A549 (cell line): ENCODE data around the gene PDK3. TPM values are rescaled to one million over a fixed set of nuclear protein-coding genes. Genes with fewer than 3 reads are reported as not detected.

Experiments
- ATAC-seq, 2 experiments: fragments of 200-7000 bp in 1 of 2; fragments of >200 bp in 1 of 2; cut with Nextera tagmentation in 1 of 2; cut with Tn5 transposase in 1 of 2; 3 replicates each; pipeline versions ENCODE4 v1.8.0 to v1.9.1; 2018 to 2020; ENCODE audit warnings: mild to moderate bottlenecking in 1 of 2, moderate library complexity in 1 of 2
- CTCF ChIA-PET: fragments of 300-600 bp; sonication (Branson Sonifier 250); formaldehyde crosslinking; extraction: SDS; loops from one replicate; lab custom pipeline; 2021; ENCODE audit warnings: antibody characterized with exemption, inconsistent platforms; lab: Yijun Ruan, JAX
- POLR2A ChIA-PET: fragments of 350-600 bp; formaldehyde crosslinking; extraction: SDS; loops from one replicate; lab custom pipeline; 2021; ENCODE audit warnings: antibody characterized with exemption, inconsistent platforms; lab: Yijun Ruan, JAX
- DNase-seq, 2 experiments: peaks; one replicate each; pipeline versions ENCODE4 v3.0.0 to v3.0.0-alpha.2; 2011 to 2016; ENCODE audit warnings: low read depth in 1 of 2, low spot score in 1 of 2
- FAIRE-seq: peaks from 2 replicates; lab custom pipeline; 2011; peaks lifted over from hg19 to GRCh38; lab: Jason Lieb, UNC
- H3K27ac ChIP-seq, 2 experiments: fragments of >200 bp; sonication (Bioruptor Twin); formaldehyde crosslinking; 3 replicates each; pipeline ENCODE4 v1.5.1; 2016 to 2017
- H3K4me1 ChIP-seq: fragments of >200 bp; sonication (Bioruptor Twin); formaldehyde crosslinking; 3 replicates; pipeline ENCODE4 v1.6.1; 2016
- H3K4me2 ChIP-seq: fragments of >200 bp; sonication (Bioruptor Twin); formaldehyde crosslinking; 3 replicates; pipeline ENCODE4 v1.6.1; 2016
- H3K4me3 ChIP-seq: fragments of >200 bp; sonication (Bioruptor Twin); formaldehyde crosslinking; 3 replicates; pipeline ENCODE4 v1.5.1; 2016
- H3K9me3 ChIP-seq: fragments of >200 bp; sonication (Bioruptor Twin); formaldehyde crosslinking; 3 replicates; pipeline ENCODE4 v1.6.1; 2016
- ATOH8 ChIP-seq: fragments of 250-450 bp; sonication (Bioruptor Pico); IDR thresholded peaks from 2 replicates; pipeline ENCODE4 v1.5.0; 2020; ENCODE audit warnings: low read depth, mild to moderate bottlenecking, moderate library complexity
- BCL3 ChIP-seq: fragments of >200 bp; sonication (Bioruptor Twin); formaldehyde crosslinking; IDR thresholded peaks from 3 replicates; pipeline ENCODE4 v1.6.1; 2016
- CEBPB ChIP-seq, 2 experiments: fragments of >200 bp in 1 of 2; sonication (Bioruptor Twin) in 1 of 2; formaldehyde crosslinking in 1 of 2; IDR thresholded peaks; 2 replicates each; pipeline ENCODE4 v1.6.1; 2012 to 2016
- CHD2 ChIP-seq: fragments of 150-350 bp; IDR thresholded peaks from 2 replicates; pipeline ENCODE4 v1.6.1; 2014; ENCODE audit warnings: low read length; ENCODE audit not compliant: partially characterized antibody
- CHD4 ChIP-seq: fragments of 200-600 bp; sonication (generic); IDR thresholded peaks from 2 replicates; pipeline ENCODE4 v1.6.1; 2016; ENCODE audit warnings: antibody characterized with exemption, mild to moderate bottlenecking, borderline replicate concordance
- CTCF ChIP-seq: fragments of >200 bp; sonication (Bioruptor Twin); formaldehyde crosslinking; IDR thresholded peaks from 3 replicates; pipeline ENCODE4 v1.5.1; 2016
- EHF ChIP-seq: fragments of 250-450 bp; sonication (Bioruptor Pico); IDR thresholded peaks from 2 replicates; pipeline ENCODE4 v1.5.0; 2020; ENCODE audit warnings: mild to moderate bottlenecking
- ESRRA ChIP-seq: fragments of 150-350 bp; IDR thresholded peaks from 2 replicates; pipeline ENCODE4 v1.6.1; 2014; ENCODE audit warnings: mild to moderate bottlenecking, low read length, borderline replicate concordance
- FOXS1 ChIP-seq: fragments of 250-450 bp; sonication (Bioruptor Pico); IDR thresholded peaks from 2 replicates; pipeline ENCODE4 v1.5.0; 2020; ENCODE audit warnings: mild to moderate bottlenecking, moderate library complexity
- HOXB5 ChIP-seq: fragments of 250-450 bp; sonication (Bioruptor Pico); IDR thresholded peaks from 2 replicates; pipeline ENCODE4 v1.5.0; 2020; ENCODE audit warnings: mild to moderate bottlenecking, moderate library complexity
- JUNB ChIP-seq: fragments of >200 bp; sonication (Bioruptor Twin); formaldehyde crosslinking; IDR thresholded peaks from 2 replicates; pipeline ENCODE4 v1.6.1; 2016
- NPAS2 ChIP-seq: fragments of 250-450 bp; sonication (Bioruptor Pico); IDR thresholded peaks from 2 replicates; pipeline ENCODE4 v1.8.0; 2022; ENCODE audit warnings: mild to moderate bottlenecking, moderate library complexity, borderline replicate concordance
- NR3C1 ChIP-seq: fragments of >200 bp; sonication (Bioruptor Twin); formaldehyde crosslinking; IDR thresholded peaks from 3 replicates; pipeline ENCODE4 v1.6.1; 2017
- PHF8 ChIP-seq: fragments of 200-600 bp; sonication (generic); IDR thresholded peaks from 2 replicates; pipeline ENCODE4 v1.6.1; 2016; ENCODE audit warnings: low read depth, mild to moderate bottlenecking, antibody characterized with exemption, moderate library complexity, borderline replicate concordance
- POLR2AphosphoS2 ChIP-seq: conservative IDR thresholded peaks from 2 replicates; pipeline ENCODE4 v1.6.1; 2012; ENCODE audit warnings: low read length, improper control_type of control experiment, inconsistent platforms
- RAD21 ChIP-seq, 2 experiments: fragments of >200 bp in 1 of 2; sonication (Bioruptor Twin) in 1 of 2; formaldehyde crosslinking in 1 of 2; IDR thresholded peaks in 1 of 2; conservative IDR thresholded peaks in 1 of 2; 2 replicates in 1 of 2; 3 replicates in 1 of 2; pipeline ENCODE4 v1.6.1; 2012 to 2018; ENCODE audit warnings: inconsistent platforms in 1 of 2
- RCOR1 ChIP-seq: fragments of 150-350 bp; IDR thresholded peaks from 2 replicates; pipeline ENCODE4 v1.6.1; 2014; ENCODE audit warnings: antibody characterized with exemption, low read length, low read depth
- SMC3 ChIP-seq: fragments of >200 bp; sonication (Bioruptor Twin); formaldehyde crosslinking; IDR thresholded peaks from 3 replicates; pipeline ENCODE4 v1.6.1; 2018; ENCODE audit warnings: inconsistent platforms
- USF2 ChIP-seq: fragments of 450-650 bp; IDR thresholded peaks from 2 replicates; pipeline ENCODE4 v1.6.1; 2014; ENCODE audit warnings: antibody characterized with exemption
- WGBS: methylation state at CpG from one replicate; pipeline ENCODE4 v1.1.6; 2017; ENCODE audit errors: missing lambda C conversion rate; 5-methylcytosine and 5-hydroxymethylcytosine counted together
- polyA plus RNA-seq, 4 experiments: library from polyadenylated mRNA; depleted of rRNA in 3 of 4; stranded (reverse); fragments of >200 nt; fragmentation: RNase III in 1 of 4; extraction: RNeasy Plus Mini Kit Qiagen cat#74134 plus additional on column Dnase treatment in 1 of 4; gene quantifications; 2 replicates in 3 of 4; 3 replicates in 1 of 4; pipeline ENCODE4 v1.2.3, GENCODE V29; 2011 to 2017

PDK3 gene
- polyA plus RNA-seq, 2 of the 4 experiments (the other 2 are of a cell fraction) = 5.3 to 14.1 TPM

- FAIRE-seq = no peak
- TF ChIP-seq FOXS1 (CRISPR knock-in tag) = no peak
- TF ChIP-seq RCOR1 = no peak
- no peak for TF ChIP-seq HOXB5 (CRISPR knock-in tag)
- no peak for TF ChIP-seq ATOH8 (CRISPR knock-in tag)
- DNase-seq = no peak
- Histone ChIP-seq H3K27ac (no peak overlapping the region), H3K4me3 (no peak overlapping the region), H3K4me1 (peaks cover 9% of the 10 kb centered on the region), H3K4me2 (no peak overlapping the region), H3K9me3 (no peaks in the 10 kb centered on the region)
- no peak for ATAC-seq
- POLR2A ChIA-PET = no interaction called here
- CTCF ChIA-PET = no interaction called here
- 90% methylated on average over 8 of the region's 8 CpGs for WGBS
These were observed 43.3 kb downstream of the PDK3 start for GRCh38 chrX:24508375-24508774.

- 85% methylated on average over 5 of the region's 5 CpGs for WGBS
- ChIA-PET POLR2A (no interaction called here), CTCF (no interaction called here)
- Histone ChIP-seq H3K4me3 (no peak overlapping the region), H3K27ac (no peak overlapping the region), H3K4me1 (no peaks in the 10 kb centered on the region), H3K4me2 (no peak overlapping the region), H3K9me3 (no peaks in the 10 kb centered on the region)
- DNase-seq (no peak), ATAC-seq (no peak), FAIRE-seq (no peak)
- no peak for TF ChIP-seq NPAS2 (CRISPR knock-in tag)
- TF ChIP-seq HOXB5 (CRISPR knock-in tag) = no peak
- no peak for TF ChIP-seq POLR2AphosphoS2
- TF ChIP-seq USF2 = no peak
- TF ChIP-seq EHF = no peak
These were observed 48.3 kb downstream of the PDK3 start for GRCh38 chrX:24513416-24513815.

GRCh38 chrX:24515447-24515846 lies 50.4 kb downstream of the PDK3 start:
- H3K4me3 ChIP-seq = no peak overlapping the region
- FAIRE-seq = peak; percentile 96
- DNase-seq = peak in 1 of 2 experiments; percentile 37
- ATAC-seq = no peak
- ChIA-PET POLR2A (no interaction called here), CTCF (interaction anchor here (1.4 kb wide), 1 partner anchor 8 kb away, joined by 4 read pairs; no protein-coding TSS in a partner anchor)
- WGBS = 78% methylated on average over 4 of the region's 4 CpGs
- H3K27ac ChIP-seq = no peak overlapping the region
- no peaks in the 10 kb centered on the region for H3K9me3 ChIP-seq
- TF ChIP-seq SMC3 = peak; percentile 29; the same call in 2 of the 3 replicates
- peak; percentile 42 for TF ChIP-seq CTCF
- TF ChIP-seq RAD21 (conservative IDR thresholded peaks at IDR 0.05 in 1 of 2, IDR thresholded peaks at IDR 0.05 in 1 of 2) = peak; percentile 46 to 63; a peak in 4 of 5 replicates
- no peak for TF ChIP-seq USF2
- H3K4me2 ChIP-seq = no peak overlapping the region
- no peaks in the 10 kb centered on the region for H3K4me1 ChIP-seq

- Histone ChIP-seq H3K9me3 (no peaks in the 10 kb centered on the region), H3K27ac (no peak overlapping the region), H3K4me3 (no peak overlapping the region), H3K4me2 (no peak overlapping the region), H3K4me1 (no peaks in the 10 kb centered on the region)
- ATAC-seq (no peak), DNase-seq (no peak), FAIRE-seq (no peak)
- TF ChIP-seq NR3C1 (no peak), BCL3 (no peak), ESRRA (no peak), PHF8 (no peak), RAD21 (conservative IDR thresholded peaks at IDR 0.05 in 1 of 2, IDR thresholded peaks at IDR 0.05 in 1 of 2) (no peak), CEBPB (IDR thresholded peaks at IDR 0.05) (no peak), CHD2 (no peak), CHD4 (no peak), JUNB (no peak)
- ChIA-PET POLR2A (no interaction called here), CTCF (interaction anchor here (1.1 to 1.6 kb wide), 2 partner anchors 23 to 124 kb away, joined by 5 to 7 read pairs; no protein-coding TSS in a partner anchor)
- WGBS = 87% methylated on average over 2 of the region's 2 CpGs
These were observed 55.4 kb downstream of the PDK3 start for GRCh38 chrX:24520472-24520871.
